K562 (cell line): Measurements from ENCODE around the gene ARF1. TPM values are rescaled to one million over a fixed set of nuclear protein-coding genes. Genes with fewer than 3 reads are reported as not detected.

Source experiments
- ATAC-seq: fragments of 200-7000 bp; cut with Tn5 transposase; 3 replicates; pipeline ENCODE4 v1.9.1; 2020; ENCODE audit warnings: moderate library complexity
- BruUV-seq: library from RNA; stranded (reverse); fragments of 400-500 nt; replicated peaks from 2 replicates; lab custom pipeline; 2021; lab: Mats Ljungman, UMichigan
- CTCF ChIA-PET: fragments of 300-600 bp; formaldehyde crosslinking; extraction: SDS; loops from one replicate; lab custom pipeline; 2021; ENCODE audit warnings: low intra/inter-chr PET ratio; lab: Yijun Ruan, JAX
- POLR2A ChIA-PET: fragments of 300-600, 350-650 bp; sonication (Branson Sonifier 250); formaldehyde crosslinking; extraction: SDS; loops from one replicate; lab custom pipeline; 2021; ENCODE audit warnings: antibody characterized with exemption, inconsistent platforms; lab: Yijun Ruan, JAX
- DNase-seq, 4 experiments: peaks; one replicate each; pipeline versions ENCODE4 v3.0.0 to v3.0.0-alpha.2; 2011 to 2018; ENCODE audit warnings: low spot score in 3 of 4, mixed read lengths in 3 of 4; ENCODE audit errors: extremely low read depth in 1 of 4
- FAIRE-seq: peaks from 2 replicates; lab custom pipeline; 2011; peaks lifted over from hg19 to GRCh38; lab: Jason Lieb, UNC
- H2AFZ ChIP-seq: 2 replicates; pipeline ENCODE4 v1.6.0; 2011; ENCODE audit warnings: low read depth, low read length, control low read depth, inconsistent platforms
- H3K27ac ChIP-seq: fragments of 200-600 bp; 3 replicates; pipeline ENCODE4 v1.8.0; 2011; ENCODE audit warnings: low read depth, mild to moderate bottlenecking, control low read depth, inconsistent platforms, low read length, moderate library complexity, mixed read lengths; ENCODE audit errors: extremely low read depth
- H3K27me3 ChIP-seq, 2 experiments: fragments of 300-600 bp in 1 of 2; 2 replicates in 1 of 2; 3 replicates in 1 of 2; pipeline versions ENCODE4 v1.6.0 to v1.8.0; 2011; ENCODE audit warnings: inconsistent platforms in 2 of 2, low read length in 2 of 2, mild to moderate bottlenecking in 1 of 2, mixed read lengths in 1 of 2, moderate library complexity in 1 of 2; ENCODE audit not compliant: control insufficient read depth in 2 of 2, insufficient read depth in 2 of 2
- H3K36me3 ChIP-seq: fragments of 300-600 bp; 3 replicates; pipeline ENCODE4 v1.8.0; 2011; ENCODE audit warnings: mild to moderate bottlenecking, low read length, inconsistent platforms; ENCODE audit not compliant: control insufficient read depth, insufficient read depth
- H3K4me1 ChIP-seq, 2 experiments: fragments of 200-600 bp in 1 of 2; replicated peaks in 1 of 2; 2 replicates in 1 of 2; 3 replicates in 1 of 2; pipeline versions ENCODE4 v1.5.1 to v1.8.0; 2011; ENCODE audit warnings: inconsistent platforms in 2 of 2, low read length in 2 of 2, mild to moderate bottlenecking in 1 of 2, mixed read lengths in 1 of 2, moderate library complexity in 1 of 2; ENCODE audit not compliant: control insufficient read depth in 2 of 2, insufficient read depth in 2 of 2
- H3K4me2 ChIP-seq: 2 replicates; pipeline ENCODE4 v1.6.1; 2011; ENCODE audit warnings: low read length, control low read depth, inconsistent platforms, mixed read lengths; ENCODE audit not compliant: insufficient read depth
- H3K4me3 ChIP-seq: fragments of 200-600 bp; sonication (generic), shearing (Covaris generic); 2 replicates; pipeline ENCODE4 v1.5.1; 2016; ENCODE audit warnings: control low read depth, inconsistent platforms
- H3K79me2 ChIP-seq: fragments of 200-600 bp; 3 replicates; pipeline ENCODE4 v1.8.0; 2011; ENCODE audit warnings: low read length, inconsistent platforms; ENCODE audit not compliant: control insufficient read depth, insufficient read depth
- H3K9ac ChIP-seq, 2 experiments: 2 replicates each; pipeline versions ENCODE4 v1.6.0 to v1.6.1; 2011; ENCODE audit warnings: low read depth in 2 of 2, low read length in 2 of 2, control low read depth in 1 of 2, inconsistent platforms in 1 of 2, mild to moderate bottlenecking in 1 of 2, mixed read lengths in 1 of 2; ENCODE audit not compliant: insufficient read depth in 1 of 2
- H3K9me1 ChIP-seq: one replicate; pipeline ENCODE4 v1.6.0; 2011; ENCODE audit warnings: inconsistent platforms, mild to moderate bottlenecking, low read length, moderate library complexity; ENCODE audit not compliant: control insufficient read depth, insufficient read depth
- H3K9me3 ChIP-seq: replicated peaks from 2 replicates; pipeline ENCODE4 v1.5.1; 2011; ENCODE audit warnings: low read depth, low read length, inconsistent platforms; ENCODE audit not compliant: control insufficient read depth, insufficient read depth
- H4K20me1 ChIP-seq: replicated peaks from 2 replicates; pipeline ENCODE4 v1.6.1; 2011; ENCODE audit warnings: low read length, inconsistent platforms, mixed read lengths; ENCODE audit not compliant: control insufficient read depth, insufficient read depth
- C11orf30 ChIP-seq: fragments of 450-650 bp; IDR thresholded peaks from 2 replicates; pipeline ENCODE4 v1.6.1; 2016; ENCODE audit warnings: low read depth, mild to moderate bottlenecking
- CBX3 ChIP-seq, 2 experiments: IDR thresholded peaks; 1 replicate in 1 of 2; 2 replicates in 1 of 2; pipeline ENCODE4 v1.6.1; 2012; ENCODE audit warnings: inconsistent platforms in 2 of 2, low read length in 2 of 2, borderline replicate concordance in 1 of 2, control low read depth in 1 of 2
- HEY1 ChIP-seq: fragments of 250-450 bp; sonication (Bioruptor Pico); IDR thresholded peaks from 2 replicates; pipeline ENCODE4 v1.5.0; 2020; ENCODE audit warnings: mild to moderate bottlenecking, moderate library complexity, borderline replicate concordance
- MAFG ChIP-seq: fragments of 450-650 bp; conservative IDR thresholded peaks from 2 replicates; pipeline ENCODE4 v1.6.1; 2016; ENCODE audit warnings: missing genetic modification characterization, missing compliant biosample characterization
- POLR2H ChIP-seq: IDR thresholded peaks from 2 replicates; pipeline ENCODE4 v1.6.1; 2016; ENCODE audit warnings: missing genetic modification characterization, low read depth, mild to moderate bottlenecking, control low read depth, missing compliant biosample characterization, moderate library complexity
- SMARCB1 ChIP-seq: IDR thresholded peaks from 2 replicates; pipeline ENCODE4 v1.6.1; 2011; ENCODE audit warnings: improper control_type of control experiment, low read depth; ENCODE audit not compliant: insufficient read length
- TFAM ChIP-seq: fragments of 250-450 bp; sonication (Bioruptor Pico); conservative IDR thresholded peaks from 2 replicates; pipeline ENCODE4 v1.5.0; 2021; ENCODE audit warnings: mild to moderate bottlenecking, moderate library complexity
- TRIM28 ChIP-seq: fragments of 450-650 bp; IDR thresholded peaks from 2 replicates; pipeline ENCODE4 v1.6.1; 2017
- ZFP36 ChIP-seq: fragments of 150-350 bp; IDR thresholded peaks from 2 replicates; pipeline ENCODE4 v1.6.1; 2018; ENCODE audit warnings: low read length, low read depth; ENCODE audit not compliant: partially characterized antibody
- ZNF316 ChIP-seq: fragments of 450-650 bp; IDR thresholded peaks from 2 replicates; pipeline ENCODE4 v1.6.1; 2016
- WGBS: fragments of 100-300 bp; shearing (Covaris generic); methylation state at CpG from one replicate; pipeline ENCODE4 v1.1.6; 2016; ENCODE audit warnings: low coverage, mixed read lengths; ENCODE audit not compliant: insufficient coverage; ENCODE audit errors: missing lambda C conversion rate; 5-methylcytosine and 5-hydroxymethylcytosine counted together
- in situ Hi-C: fragments of 300-500 bp; cut with MboI; formaldehyde crosslinking; loops from 4 replicates; pipeline ENCODE4 v1.15.0; 2018; ENCODE audit warnings: inconsistent platforms, mixed read lengths
- intact Hi-C: fragments of 100-400 bp; cut with micrococcal nuclease; formaldehyde crosslinking; loops from 2 replicates; pipeline ENCODE4 v1.14.2; 2022
- polyA plus RNA-seq, 8 experiments: library from polyadenylated mRNA; depleted of rRNA in 4 of 8; stranded (reverse) in 5 of 8; unstranded in 3 of 8; fragments of >200 nt; fragmentation: Nextera tagmentation in 2 of 8; fragmentation: Illumina TruSeq in 1 of 8; extraction: Ambion mirVana in 2 of 8; extraction: Trizol in 1 of 8; gene quantifications; 2 replicates each; pipeline versions ENCODE4 v1.2.1 to v1.2.3, GENCODE V29; 2011 to 2014; ENCODE audit warnings: inconsistent platforms in 1 of 8, missing spikeins in 1 of 8
- total RNA-seq, 7 experiments: library from RNA; depleted of rRNA in 6 of 7; stranded (reverse); fragments of >200 nt in 6 of 7; fragmentation: Illumina TruSeq in 2 of 7; extraction: Trizol in 2 of 7; gene quantifications; 2 replicates each; pipeline versions ENCODE4 v1.2.1 to v1.2.3, GENCODE V29; 2011 to 2021; ENCODE audit warnings: low replicate concordance in 1 of 7
- TF ChIP-seq, protein P1 (sequence below): fragments of 250-450 bp; sonication (Bioruptor Pico); IDR thresholded peaks from 2 replicates; pipeline ENCODE4 v1.5.0; 2020; ENCODE audit warnings: mild to moderate bottlenecking

ARF1 gene
- total and polyA plus RNA-seq, 9 of the 15 experiments (the other 6 are each of a cell fraction or from before 2014, with no cell fraction given): 69.8 to 593 (median 325) TPM

DNA sequence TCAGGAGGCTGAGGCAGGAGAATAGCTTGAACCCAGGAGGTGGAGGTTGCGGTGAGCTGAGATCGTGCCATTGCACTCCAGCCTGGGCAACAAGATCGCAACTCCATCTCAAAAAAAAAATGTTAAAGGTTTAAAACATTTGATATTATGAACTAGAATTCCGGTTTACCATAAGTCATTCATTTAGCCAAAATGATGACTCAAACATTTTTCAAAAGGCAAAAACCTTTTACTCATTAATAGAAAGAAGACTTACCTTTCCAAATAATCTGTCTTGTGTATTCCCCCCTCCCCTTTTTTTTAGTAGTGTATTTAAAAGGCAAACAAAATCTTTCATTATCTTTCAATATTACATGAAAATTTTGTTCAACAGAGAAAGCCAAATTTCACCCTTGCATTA is 34.8 kb downstream of the ARF1 start:
- in situ Hi-C loops: no loop called here
- FAIRE-seq: no peak
- WGBS: 68% methylated on average over 4 of the region's 4 CpGs

DNA sequence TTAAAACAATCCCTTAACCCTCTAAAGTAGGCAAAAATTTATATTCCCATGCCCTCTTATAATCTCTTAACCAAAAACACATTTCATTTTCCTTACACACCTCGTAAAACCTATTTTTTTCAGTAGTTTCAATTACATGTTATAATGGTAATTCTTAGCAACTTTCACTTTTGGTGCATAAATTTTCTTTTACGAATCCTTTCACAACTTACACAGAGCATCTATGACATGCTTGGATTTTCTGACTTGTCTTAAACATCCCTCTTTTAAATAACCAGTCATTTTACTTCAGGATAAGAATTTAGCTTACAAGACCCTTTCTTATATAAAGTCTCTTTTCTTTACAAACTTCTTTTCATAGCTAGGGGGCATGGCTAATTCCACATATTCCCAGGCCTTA is 35.5 kb downstream of the ARF1 start:
- CTCF ChIA-PET: no interaction called here
- WGBS: 32% methylated on average over 2 of the region's 2 CpGs
- Histone ChIP-seq H3K27ac (no peak overlapping the region), H2AFZ (no peak overlapping the region), H3K9me1 (no peaks in the 10 kb centered on the region), H3K9me3 (no peaks in the 10 kb centered on the region), H3K79me2 (no peaks in the 10 kb centered on the region), H3K27me3 (no peaks in the 10 kb centered on the region), H3K4me3 (no peak overlapping the region), H3K9ac (no peak overlapping the region), H3K4me2 (no peak overlapping the region)
- BruUV-seq: no TSS peak
- no peak for FAIRE-seq
- TF ChIP-seq ZFP36 (peak; percentile 79), POLR2H (tag) (0 out of 2 replicates have a peak, but pooled peaks have one; percentile 40), TFAM (CRISPR knock-in tag) (no peak), HEY1 (CRISPR knock-in tag) (no peak), CBX3 (IDR thresholded peaks at IDR 0.05; ENCODE audit: borderline replicate concordance in 1 of 2, low read length in 2 of 2) (0 out of 3 replicates have a peak, but pooled peaks of 1 of the 2 experiments have one; percentile 46)
- TF ChIP-seq, protein P1, sequence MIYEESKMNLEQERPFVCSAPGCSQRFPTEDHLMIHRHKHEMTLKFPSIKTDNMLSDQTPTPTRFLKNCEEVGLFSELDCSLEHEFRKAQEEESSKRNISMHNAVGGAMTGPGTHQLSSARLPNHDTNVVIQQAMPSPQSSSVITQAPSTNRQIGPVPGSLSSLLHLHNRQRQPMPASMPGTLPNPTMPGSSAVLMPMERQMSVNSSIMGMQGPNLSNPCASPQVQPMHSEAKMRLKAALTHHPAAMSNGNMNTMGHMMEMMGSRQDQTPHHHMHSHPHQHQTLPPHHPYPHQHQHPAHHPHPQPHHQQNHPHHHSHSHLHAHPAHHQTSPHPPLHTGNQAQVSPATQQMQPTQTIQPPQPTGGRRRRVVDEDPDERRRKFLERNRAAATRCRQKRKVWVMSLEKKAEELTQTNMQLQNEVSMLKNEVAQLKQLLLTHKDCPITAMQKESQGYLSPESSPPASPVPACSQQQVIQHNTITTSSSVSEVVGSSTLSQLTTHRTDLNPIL (CRISPR knock-in tag): no peak
- TF ChIP-seq, all 486 proteins: peak for 3
- intact Hi-C loops (no loop called here), in situ Hi-C loops (no loop called here)
- Histone ChIP-seq H3K36me3 (no peaks in the 10 kb centered on the region), H4K20me1 (no peaks in the 10 kb centered on the region), H3K4me1 (peaks cover 0 to 3% of the 10 kb centered on the region in 2 experiments; a peak in 2 of 5 replicates)
- POLR2A ChIA-PET: interaction anchor here (0.6 to 1.2 kb wide), 3 partner anchors 26 to 307 kb away, joined by 3 read pairs; a partner anchor contains a TSS
- DNase-seq (no peak), ATAC-seq (no peak)

More for the DNA sequence above, 34.8 kb downstream of the ARF1 start:
- Histone ChIP-seq H3K27ac (no peak overlapping the region), H3K79me2 (no peaks in the 10 kb centered on the region), H3K27me3 (no peaks in the 10 kb centered on the region), H3K4me2 (no peak overlapping the region), H3K9me1 (no peaks in the 10 kb centered on the region), H3K9me3 (no peaks in the 10 kb centered on the region), H4K20me1 (no peaks in the 10 kb centered on the region), H3K4me3 (no peak overlapping the region), H2AFZ (no peak overlapping the region), H3K4me1 (no peaks in the 10 kb centered on the region), H3K36me3 (no peaks in the 10 kb centered on the region)
- POLR2A ChIA-PET: no interaction called here
- BruUV-seq: no TSS peak
- intact Hi-C loops: no loop called here
- CTCF ChIA-PET: interaction anchor here (0.7 kb wide), 1 partner anchor 10 kb away, joined by 3 read pairs; no protein-coding TSS in a partner anchor
- no peak for DNase-seq
- TF ChIP-seq TRIM28 (no peak), MAFG (tag) (peak; percentile 51), C11orf30 (peak; percentile 53), SMARCB1 (no peak), ZNF316 (peak; percentile 80)
- TF ChIP-seq, all 486 proteins: peak for 3
- no peak for ATAC-seq
- no peak overlapping the region for H3K9ac ChIP-seq
